HG02623 (cell line): ENCODE data around the gene IDUA.

ENCODE experiments used
- ATAC-seq: cut with Tn5 transposase; IDR thresholded peaks from one replicate; pipeline ENCODE4 v1.9.1; 2021; ENCODE audit warnings: moderate library complexity; ENCODE audit not compliant: unreplicated experiment

IDUA gene

DNA sequence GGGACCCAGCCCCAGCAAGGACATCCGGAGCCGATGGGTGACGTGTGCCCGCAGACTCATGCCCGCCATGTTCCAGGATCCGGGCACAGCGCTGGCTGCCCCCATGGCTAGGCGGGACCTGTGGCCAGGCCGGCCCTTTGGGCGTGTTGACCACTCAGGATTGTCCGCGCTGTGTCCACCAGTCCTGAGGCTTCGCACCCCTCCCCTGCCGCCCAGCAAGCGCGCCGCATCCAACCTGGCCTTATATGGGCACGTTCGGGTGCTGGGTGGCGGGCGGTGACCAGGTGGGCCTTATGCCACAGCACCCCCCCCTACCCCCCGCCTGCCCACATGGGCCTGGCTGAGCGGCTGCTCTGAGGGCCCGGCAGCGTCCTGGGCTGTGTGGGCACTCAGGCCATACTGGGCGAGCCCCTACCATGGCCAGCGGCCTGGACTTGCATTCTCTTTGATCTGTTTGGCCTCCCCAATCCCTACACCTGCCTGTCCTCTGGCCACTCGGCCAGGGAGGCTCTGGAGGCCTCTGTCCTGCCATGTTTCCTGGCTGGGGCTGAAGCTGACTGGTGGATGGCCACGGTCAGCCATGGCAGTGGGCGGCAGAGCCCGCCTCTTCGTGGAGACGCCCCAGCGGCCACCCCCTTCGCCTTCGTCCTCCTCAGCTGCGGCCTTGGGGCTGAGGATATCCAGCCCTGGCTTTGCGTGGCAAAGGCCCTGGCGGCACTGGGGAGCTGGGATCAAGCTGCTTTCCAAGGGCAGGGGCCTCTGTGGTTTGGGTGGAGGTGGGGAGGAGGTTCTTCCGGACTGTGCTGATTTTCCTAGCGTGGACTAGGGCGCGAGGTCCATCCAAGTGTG lies 26.6 kb downstream of the IDUA start:
- no peak for ATAC-seq

DNA sequence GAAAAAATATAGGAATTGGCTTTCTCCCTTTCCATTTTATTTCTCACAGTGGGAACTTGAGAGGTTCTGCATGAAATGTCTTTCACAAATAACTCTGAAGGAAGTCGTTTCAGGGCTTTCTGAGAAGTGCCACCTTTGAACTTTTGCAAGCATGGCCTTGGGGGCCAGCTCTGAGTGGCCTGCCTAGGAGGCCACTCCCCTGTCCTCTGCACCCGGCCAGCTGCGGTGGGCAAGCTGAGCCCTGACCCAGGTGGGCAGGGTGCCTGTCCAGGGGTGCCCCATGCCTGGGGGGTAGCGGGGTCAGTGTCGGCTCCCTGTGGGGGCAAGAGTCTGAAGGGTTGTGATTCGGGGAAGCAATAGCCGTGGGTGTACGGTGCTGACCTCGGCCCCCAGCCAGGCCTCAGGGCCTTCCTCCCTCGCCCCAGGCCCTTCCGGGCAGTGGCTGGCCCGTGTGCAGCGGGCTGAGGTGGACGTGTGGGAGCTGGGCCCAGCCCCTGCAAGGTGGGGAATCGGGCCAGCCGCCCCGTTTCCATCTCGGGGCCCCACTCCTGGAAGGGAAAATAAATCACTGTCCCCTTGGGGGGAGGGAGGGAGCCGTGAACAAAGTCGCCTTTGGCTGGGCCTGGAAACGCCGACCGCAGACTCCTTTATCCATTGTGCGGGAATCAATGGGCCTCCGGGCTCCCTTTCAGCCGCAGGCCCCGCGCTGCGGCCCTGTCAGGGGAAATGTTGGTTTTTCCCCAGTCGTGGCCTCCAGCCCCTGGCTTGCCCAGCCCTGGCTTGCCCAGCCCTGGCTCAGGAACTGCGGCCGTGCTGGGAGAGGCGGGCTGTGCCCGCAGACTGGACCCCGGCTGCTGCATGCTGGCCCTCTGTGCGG lies 27.7 kb downstream of the IDUA start:
- ATAC-seq, result no peak

DNA sequence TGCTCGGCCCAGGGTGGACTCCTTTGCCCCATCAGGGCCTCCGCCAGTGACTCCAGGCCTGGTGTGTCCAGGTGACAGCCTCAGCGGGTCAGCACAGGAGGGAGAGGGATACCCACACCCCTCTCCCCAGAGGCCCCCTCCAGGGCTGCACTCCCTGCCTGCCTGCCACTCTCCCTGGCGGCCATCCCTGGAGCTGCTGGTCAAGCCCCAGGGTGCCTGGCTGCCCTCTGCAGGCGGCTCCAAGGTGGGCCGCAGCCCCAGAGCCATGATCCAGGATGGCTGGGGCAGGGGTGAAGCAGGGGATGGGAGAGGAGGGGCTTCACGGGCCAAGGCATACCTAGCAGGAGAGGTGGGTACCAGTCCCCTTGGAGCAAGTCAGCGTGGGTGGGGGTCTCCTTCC lies 28.3 kb downstream of the IDUA start:
- no peak for ATAC-seq

DNA sequence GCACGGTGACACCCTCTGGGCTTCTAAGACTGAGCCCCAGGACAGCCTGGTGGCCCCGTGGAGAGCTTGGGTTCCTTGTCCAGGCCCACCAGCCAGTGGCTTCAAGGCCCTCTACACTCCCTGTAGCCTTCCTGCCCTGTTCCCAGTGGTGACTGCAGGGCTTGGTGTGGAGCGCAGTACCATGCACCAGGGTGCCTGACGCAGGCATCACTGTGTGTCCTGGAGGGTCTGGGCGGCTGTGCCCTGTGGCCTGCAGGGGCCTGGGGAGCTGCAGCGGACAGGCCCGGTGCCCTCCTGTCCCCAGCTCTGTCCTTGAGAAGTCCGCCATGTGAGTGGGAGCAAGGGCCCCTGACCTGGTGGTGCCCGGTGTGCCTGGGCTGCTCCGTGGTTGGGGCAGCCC lies 28.9 kb downstream of the IDUA start:
- ATAC-seq, result no peak

DNA sequence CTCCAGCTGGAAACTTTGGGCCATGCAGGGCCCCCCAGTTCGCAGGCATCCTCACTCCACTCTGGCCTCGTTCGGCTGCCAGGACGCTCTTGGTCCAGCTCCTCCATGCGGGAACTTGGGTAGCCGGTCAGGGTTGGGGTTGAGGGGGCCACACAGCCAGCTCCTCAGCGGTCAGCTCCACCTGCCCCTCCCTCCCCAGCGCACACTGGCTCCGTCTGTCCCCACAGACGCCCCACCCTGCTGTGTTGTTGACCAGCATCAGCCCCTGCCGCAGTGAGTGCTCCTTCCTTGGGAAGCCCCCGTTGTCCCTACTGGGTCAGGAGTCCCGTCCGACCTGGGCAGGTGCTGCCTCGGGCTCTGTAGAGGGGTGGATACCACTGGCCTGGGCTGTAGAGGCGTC lies 30.4 kb downstream of the IDUA start:
- no peak for ATAC-seq

DNA sequence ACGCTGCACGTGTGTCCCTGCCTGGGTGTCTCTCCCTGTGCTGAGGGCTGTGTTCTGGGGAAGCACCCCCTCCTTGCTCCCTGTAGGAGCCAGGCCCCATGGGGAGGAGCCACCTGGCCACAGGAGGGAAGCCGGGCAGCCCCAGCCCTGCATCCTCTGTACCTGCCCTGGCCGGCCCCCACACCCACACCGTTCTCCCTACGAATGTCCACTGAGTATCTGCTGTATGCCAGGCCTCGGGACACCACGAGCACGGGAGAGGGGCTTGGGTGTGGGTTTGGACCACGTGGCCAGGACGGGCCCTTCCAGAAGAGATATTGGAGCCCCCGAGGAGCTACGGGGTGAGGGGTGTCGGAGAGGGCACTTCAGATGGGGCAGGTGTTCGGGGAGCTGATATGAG lies 30.9 kb downstream of the IDUA start:
- no peak for ATAC-seq

DNA sequence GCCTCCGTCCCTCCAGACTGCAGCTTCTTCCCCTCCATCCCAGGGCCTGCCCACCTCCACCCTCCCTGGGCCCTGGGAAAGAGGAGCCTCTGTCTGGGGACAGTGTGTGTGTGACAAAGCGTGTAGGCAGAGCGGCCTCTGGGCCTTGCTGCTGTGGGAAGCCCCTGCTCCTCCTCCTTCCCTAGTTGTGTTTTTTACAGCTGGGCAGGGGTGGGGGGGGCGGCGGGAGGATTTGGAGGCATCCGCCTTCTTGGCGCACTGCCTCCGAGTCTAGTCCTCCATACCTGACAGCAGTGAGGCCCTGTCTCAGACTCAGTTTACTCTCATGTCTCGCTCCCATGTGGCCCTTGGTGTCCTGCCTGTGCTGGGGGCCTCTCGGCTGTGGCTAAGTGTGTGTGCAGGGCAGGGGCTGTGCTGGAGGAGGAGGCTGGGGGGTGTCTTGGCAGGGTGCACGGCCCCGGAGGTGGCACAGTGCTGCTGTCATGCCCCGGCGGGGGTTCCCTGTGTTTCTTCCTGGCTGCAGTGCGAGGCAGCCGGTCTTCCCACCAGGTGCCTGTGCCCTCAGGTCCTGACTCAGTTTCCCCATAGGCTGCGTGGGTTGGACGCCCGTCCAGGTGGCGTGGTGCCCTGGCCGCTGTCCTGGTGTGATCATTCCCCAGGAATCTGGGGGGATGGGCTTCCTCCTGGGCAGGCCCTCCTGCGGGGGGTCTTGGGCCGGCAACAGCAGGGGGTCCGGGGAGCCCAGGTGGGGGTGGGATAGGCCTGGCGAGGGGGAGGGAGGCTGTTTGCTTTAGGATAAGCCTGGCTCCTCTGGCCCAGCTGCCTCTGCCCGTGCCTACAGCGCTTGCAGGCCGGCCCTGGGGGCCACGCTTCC lies 31.5 kb downstream of the IDUA start:
- ATAC-seq, result no peak

DNA sequence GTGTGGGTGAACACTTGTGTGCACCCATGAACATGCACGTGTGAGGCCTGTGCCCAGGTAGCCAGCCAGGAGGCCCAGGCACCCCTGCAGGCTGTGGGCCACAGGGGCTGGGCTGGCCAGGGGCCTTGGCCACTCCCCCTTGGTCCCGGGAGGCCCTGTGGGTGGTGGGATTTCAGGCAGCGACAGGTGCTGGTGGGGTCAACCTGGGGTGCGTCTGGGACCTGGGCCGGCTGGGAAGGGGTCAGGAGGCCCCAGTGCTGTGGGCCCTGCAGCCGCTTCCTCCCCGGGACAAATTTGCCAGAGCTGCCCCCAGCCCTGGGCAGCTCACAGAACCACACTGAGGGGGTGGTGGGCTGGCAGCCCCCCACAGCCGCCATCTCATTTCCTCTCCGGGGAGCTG lies 32.5 kb downstream of the IDUA start:
- no peak for ATAC-seq

DNA sequence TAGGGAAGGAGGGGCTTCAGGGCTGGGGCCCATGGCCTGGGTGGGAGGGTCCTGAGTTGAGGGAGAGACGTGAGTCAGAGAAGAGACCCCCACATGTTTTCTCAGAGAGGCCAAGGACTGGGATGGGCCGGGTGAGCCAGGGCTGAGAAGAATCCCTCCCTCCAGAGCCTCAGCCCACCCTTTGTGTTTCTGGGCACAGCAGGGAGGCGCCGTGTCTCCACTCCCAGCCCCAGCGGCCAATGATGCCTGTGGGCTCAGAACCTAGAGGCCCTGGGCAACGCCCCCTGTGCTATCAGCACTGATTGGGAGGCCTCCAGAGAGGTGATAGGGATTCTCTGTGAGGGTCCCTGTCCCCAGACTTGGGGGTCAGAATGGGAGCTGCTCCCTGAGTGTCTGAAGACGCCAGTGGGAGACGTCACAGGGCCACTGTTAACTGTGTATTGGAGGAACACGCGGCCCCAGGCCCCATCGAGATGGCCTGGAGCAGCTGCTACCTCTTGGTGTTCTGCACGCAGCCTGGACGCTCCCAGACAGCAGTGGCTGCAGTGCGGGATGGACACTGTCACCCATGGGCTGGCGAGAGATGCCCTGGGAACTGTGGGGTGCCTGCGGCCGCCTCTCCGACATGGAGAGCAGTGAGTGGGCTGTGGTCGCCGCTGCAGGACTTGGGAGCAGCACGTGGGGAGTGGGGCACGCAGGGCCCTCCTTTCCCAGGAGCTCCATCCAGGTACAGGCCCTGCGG lies 33.1 kb downstream of the IDUA start:
- no peak for ATAC-seq

DNA sequence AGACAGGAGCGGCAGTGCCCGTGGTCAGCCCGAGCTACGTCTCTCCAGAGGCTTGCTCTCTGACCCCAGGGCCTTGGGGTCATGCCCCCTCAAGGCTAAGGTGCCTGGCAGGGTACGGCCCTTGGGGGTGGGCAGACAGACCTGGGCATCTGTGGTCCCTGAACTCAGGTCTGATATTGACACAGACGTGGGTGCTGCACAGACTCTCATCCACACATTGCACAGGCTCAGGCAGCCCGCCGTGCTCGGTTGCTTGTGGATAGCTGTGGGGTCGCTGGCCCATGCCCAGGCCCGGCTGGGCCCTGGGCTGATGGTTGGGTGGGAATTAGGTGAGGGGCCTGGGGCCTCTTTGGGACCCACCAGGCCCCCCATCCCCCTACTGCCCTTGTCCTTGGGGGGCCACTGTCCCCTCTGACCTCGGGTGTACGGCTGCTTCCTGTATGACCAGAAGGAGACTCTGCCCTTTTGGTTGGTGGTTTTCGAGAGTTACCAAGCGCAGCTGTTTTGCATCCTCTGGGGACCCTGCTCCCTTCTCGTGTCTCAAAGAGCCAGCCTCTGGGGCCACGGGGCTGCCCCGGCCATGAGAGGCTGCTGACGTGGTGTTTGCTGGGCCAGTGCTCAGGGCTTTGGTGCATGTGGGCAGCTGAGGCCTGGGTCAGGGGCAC lies 34.7 kb downstream of the IDUA start:
- ATAC-seq, result peak; percentile 75

DNA sequence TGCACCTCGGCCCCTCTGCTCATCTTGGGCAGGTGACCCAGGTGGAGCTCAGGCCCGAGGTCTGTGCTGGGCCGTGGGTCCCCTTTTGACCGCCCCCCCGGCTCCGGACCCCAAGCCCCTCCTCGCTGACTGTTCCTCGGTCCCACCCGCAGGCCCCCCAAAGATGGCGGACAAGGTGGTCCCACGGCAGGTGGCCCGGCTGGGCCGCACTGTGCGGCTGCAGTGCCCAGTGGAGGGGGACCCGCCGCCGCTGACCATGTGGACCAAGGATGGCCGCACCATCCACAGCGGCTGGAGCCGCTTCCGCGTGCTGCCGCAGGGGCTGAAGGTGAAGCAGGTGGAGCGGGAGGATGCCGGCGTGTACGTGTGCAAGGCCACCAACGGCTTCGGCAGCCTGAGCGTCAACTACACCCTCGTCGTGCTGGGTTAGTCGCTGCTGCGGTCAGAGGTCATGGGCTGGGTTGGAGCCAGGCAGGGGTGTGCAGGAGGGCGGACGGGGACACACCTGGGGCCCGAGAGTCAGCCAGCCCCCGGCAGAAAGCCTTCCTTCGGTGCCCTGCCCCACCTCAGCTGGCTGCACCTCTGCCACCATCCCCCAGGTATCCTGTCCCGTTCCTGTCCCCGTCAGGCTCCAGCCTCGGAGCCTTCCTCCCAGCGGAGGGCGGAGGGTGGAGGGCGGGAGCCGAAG lies 35.4 kb downstream of the IDUA start:
- ATAC-seq, result no peak

DNA sequence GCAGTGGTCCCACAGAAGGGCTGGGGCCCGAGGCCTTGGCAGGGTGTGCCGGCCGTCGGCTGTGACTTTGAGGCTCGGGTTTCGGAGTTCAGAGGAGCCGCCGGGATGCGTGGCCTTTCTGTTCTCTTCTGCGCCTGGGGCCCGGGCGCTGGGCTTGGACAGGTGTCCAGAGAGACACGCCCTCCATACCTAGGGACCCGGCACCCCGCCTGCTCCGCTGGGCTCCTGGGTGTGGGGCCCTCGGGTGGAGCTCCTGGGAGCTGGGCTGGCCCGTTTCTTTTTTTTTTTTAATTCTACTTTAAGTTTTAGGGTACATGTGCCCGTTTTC lies 35.9 kb downstream of the IDUA start:
- no peak for ATAC-seq

DNA sequence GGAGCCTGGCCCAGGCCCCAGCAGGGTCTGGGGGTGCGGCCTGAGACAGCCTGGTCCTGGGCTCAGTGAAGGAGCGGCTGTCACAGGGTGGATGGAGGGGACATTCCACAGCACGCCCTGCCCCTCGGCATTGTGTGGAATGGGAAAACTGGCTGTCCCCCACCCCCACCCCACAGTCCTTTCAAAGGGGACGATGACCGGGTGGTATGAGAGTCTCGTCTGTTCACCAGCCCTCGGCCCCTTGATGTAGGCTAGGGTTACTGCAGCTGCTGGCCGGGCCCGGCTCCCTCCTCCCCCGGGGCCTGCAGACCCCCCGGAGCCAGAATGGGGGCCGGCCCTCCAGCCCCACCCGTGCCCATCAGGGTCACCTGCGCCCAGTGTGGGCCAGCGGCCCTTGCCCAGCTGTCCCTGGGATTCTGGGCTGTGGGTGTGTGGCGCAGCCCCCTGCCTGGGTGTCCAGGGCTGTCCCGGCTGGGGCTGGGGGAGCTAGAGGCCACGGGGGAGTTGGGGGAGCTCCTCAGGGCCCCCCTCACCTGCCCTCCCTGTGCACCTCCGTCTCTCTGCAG lies 36.3 kb downstream of the IDUA start:
- no peak for ATAC-seq

DNA sequence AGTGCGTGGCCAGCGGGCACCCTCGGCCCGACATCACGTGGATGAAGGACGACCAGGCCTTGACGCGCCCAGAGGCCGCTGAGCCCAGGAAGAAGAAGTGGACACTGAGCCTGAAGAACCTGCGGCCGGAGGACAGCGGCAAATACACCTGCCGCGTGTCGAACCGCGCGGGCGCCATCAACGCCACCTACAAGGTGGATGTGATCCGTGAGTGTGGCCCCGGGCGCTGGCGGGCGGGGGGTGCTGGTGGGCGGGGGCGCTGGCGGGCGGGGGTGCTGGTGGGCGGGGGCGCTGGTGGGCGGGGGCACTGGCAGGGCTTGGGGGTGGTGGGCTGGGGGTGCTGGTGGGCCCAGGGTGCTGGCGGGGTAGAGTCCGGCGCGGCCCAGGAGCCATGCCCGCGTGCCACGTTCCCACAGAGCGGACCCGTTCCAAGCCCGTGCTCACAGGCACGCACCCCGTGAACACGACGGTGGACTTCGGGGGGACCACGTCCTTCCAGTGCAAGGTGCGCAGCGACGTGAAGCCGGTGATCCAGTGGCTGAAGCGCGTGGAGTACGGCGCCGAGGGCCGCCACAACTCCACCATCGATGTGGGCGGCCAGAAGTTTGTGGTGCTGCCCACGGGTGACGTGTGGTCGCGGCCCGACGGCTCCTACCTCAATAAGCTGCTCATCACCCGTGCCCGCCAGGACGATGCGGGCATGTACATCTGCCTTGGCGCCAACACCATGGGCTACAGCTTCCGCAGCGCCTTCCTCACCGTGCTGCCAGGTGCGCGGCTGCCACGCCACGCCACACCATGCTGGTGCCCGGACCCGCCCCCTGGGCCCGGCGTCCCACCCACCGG lies 37.3 kb downstream of the IDUA start:
- no peak for ATAC-seq

DNA sequence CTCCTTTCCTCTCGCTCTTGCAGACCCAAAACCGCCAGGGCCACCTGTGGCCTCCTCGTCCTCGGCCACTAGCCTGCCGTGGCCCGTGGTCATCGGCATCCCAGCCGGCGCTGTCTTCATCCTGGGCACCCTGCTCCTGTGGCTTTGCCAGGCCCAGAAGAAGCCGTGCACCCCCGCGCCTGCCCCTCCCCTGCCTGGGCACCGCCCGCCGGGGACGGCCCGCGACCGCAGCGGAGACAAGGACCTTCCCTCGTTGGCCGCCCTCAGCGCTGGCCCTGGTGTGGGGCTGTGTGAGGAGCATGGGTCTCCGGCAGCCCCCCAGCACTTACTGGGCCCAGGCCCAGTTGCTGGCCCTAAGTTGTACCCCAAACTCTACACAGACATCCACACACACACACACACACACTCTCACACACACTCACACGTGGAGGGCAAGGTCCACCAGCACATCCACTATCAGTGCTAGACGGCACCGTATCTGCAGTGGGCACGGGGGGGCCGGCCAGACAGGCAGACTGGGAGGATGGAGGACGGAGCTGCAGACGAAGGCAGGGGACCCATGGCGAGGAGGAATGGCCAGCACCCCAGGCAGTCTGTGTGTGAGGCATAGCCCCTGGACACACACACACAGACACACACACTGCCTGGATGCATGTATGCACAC lies 38.2 kb downstream of the IDUA start:
- ATAC-seq, result no peak

DNA sequence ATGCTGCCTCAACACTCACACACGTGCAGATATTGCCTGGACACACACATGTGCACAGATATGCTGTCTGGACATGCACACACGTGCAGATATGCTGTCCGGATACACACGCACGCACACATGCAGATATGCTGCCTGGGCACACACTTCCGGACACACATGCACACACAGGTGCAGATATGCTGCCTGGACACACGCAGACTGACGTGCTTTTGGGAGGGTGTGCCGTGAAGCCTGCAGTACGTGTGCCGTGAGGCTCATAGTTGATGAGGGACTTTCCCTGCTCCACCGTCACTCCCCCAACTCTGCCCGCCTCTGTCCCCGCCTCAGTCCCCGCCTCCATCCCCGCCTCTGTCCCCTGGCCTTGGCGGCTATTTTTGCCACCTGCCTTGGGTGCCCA lies 39.3 kb downstream of the IDUA start:
- ATAC-seq, result peak; percentile 50

DNA sequence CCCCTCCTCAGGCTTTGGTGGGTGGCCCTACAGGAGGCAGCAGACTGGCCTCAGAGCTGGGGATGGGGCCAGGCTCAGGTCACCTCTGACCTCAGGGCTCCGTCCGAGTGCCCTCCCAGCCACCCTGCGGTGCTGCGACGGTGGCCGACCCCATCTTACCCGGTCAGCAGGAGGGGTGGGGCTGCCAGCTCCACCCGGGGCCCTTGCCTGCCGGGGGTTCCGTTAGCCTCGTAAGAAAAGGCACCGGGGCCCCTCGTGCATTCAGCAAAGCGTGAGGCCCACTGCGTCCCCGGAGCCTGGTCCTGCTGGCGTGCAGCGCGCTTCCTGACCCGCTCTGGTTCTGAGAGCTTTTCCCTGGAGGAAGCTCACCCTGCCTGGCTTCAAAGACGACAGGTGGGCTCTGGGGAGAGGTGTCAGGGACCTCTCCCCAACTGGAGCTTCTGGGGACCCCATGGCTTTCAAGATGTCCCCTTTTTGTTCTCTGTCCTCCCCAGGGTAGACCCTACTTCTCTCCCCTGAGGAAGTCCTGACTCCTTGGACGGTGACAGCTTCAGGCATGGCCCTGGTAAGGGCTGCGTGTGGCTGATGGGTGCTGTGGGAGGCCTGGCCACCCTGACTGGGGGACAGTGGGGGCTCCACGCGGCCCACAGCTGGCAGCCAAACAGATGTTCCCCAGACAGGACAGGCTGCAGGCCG lies 40.5 kb downstream of the IDUA start:
- no peak for ATAC-seq
